Posterior cingulate gyrus (tissue), 11 donors: ENCODE results near the gene HOXD4.

Source experiments
- DNase-seq, 10 donors: peaks; one replicate each; pipeline versions ENCODE4 v3.0.0 to v3.0.0-alpha.2; 2020 to 2021; ENCODE audit warnings: mixed read lengths in 3 of 10
- intact Hi-C: fragments of 100-400 bp; cut with DNase I; formaldehyde crosslinking; loops from one replicate; pipeline ENCODE4 v1.15.1; 2023

The HOXD4 gene

DNA sequence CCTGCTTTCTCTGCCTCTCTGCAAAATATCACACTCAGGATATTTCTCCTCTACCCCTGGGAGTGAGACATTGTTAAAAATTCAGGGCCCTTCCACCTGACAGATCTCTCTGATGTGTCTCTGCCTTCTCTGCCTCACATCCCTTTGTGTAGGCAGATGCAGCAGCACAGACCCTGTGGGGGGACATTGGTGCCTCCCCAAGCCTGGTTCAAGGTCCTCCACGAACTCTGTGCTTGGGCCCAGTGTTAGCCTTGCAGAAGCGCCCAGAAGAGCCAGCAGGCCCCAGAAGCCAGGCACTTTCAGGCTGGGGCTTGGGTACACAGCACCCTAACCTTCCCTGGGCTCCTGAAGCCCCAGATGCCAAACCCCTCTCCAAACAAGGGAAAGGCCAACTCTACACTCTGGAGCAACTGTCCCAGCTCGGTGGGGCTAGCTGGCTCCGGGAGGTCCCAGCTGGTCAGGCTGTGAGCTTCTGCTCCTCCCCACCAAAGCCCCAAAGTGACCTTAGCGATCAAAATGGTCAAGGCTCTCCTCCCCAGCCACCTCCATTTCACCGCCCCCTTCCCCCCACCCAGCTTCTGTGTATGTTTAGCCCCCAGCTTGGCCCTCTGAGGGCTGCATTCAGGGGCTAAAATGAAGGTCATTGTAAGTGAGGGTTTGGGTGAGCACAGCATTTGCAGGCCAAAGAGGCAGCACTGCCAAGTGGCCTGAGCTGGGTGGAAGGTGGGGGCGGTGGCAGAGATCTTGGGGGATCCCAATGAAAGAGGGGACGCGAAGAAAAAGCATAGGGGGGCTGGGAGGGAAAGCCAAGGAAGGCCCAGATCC is 26.2 kb upstream of the HOXD4 start:
- intact Hi-C loops: loop anchor here (5.0 kb wide), 4 partner anchors 512 to 1778 kb away; no protein-coding TSS in a partner anchor

DNA sequence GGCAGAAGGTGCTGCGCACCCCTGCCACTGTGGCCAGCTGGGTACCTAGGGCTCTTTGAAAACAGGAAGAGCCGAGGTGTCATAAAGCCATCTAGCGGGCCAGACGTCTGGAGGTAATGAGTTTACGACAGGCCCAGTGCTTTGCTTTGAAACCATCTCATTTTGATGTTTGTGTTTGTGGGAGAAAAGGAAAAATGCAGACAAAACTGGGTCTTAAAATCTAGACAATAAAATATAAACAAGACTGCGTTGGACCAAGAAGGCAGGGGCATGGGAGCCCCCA is 25.6 kb upstream of the HOXD4 start:
- intact Hi-C loops: loop anchor here (2.0 to 5.0 kb wide), 4 partner anchors 512 to 1022 kb away; no protein-coding TSS in a partner anchor

More for the DNA sequence above, 26.2 kb upstream of the HOXD4 start:
- DNase-seq: peak in 1 of 10 donors; percentile 52

GRCh38 chr2:176126929-176127773 is 24.2 kb upstream of the HOXD4 start:
- peak in 7 of 10 donors; percentile 55 to 92 (median 77) for DNase-seq
- intact Hi-C loops: loop anchor here (2.0 to 5.0 kb wide), 4 partner anchors 510 to 1020 kb away; no protein-coding TSS in a partner anchor

More for the DNA sequence above, 25.6 kb upstream of the HOXD4 start:
- DNase-seq: peak in 1 of 10 donors; percentile 62

GRCh38 chr2:176127774-176128072 is 23.6 kb upstream of the HOXD4 start:
- intact Hi-C loops: loop anchor here (2.0 to 5.0 kb wide), 4 partner anchors 510 to 1020 kb away; no protein-coding TSS in a partner anchor
- DNase-seq: no peak

DNA sequence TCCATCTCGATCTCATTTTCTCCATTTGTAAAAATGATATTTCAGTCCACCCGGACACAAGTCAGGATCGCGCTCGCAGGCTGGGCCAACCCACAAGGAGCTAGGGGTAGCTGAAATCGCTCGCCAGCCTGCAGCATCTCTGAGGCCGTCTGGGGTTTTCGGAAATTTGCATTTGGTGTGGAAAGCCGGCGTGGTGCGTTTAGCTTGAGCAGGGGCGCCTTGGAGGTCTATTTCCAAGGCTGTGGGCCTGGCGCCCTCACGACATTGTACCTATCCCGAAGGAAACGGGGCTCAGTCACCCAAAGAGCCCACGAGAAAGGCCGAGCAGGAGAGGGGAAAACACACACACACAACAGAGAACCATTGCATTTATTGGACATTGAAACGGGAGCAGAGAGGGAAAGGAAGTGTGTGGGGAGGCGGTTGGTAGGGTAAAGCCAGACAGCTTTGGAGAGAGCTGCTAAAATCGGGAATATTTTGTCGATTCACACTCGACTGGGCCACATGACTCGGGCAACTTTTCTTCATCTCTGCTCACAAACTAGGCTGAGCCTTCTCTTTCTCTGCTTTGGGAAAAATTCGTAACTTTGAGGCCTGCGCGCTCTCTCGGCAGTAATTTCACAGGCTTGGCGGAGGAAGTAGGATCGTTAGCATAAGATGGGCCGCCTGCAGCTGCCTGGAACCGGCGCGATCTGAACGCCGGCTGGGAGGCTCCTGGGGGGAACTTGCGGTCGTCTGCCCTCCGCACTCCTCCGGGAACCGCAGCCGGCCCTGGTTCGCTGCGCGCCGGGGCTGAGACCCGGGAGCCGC is 23.0 kb upstream of the HOXD4 start:
- intact Hi-C loops: loop anchor here (5.0 kb wide), 3 partner anchors 509 to 1019 kb away; no protein-coding TSS in a partner anchor
- DNase-seq: peak in 1 of 10 donors; percentile 62

- intact Hi-C loops: loop anchor here (5.0 kb wide), 3 partner anchors 508 to 1018 kb away; no protein-coding TSS in a partner anchor
- DNase-seq: peak in 1 of 10 donors; percentile 68
Measured at GRCh38 chr2:176128982-176129796, 22.2 kb upstream of the HOXD4 start, which contains the start of gene HOXD8. HOXD8 (plus strand) TSS chr2:176129705; CDS start chr2:176130367, 662 bp downstream.

- DNase-seq: no peak
- intact Hi-C loops: loop anchor here (5.0 kb wide), 3 partner anchors 508 to 1018 kb away; no protein-coding TSS in a partner anchor
Measured at GRCh38 chr2:176129813-176130146, 21.6 kb upstream of the HOXD4 start.

- DNase-seq: no peak
- intact Hi-C loops: no loop called here
Measured at GRCh38 chr2:176130147-176130956, 21.0 kb upstream of the HOXD4 start.

DNA sequence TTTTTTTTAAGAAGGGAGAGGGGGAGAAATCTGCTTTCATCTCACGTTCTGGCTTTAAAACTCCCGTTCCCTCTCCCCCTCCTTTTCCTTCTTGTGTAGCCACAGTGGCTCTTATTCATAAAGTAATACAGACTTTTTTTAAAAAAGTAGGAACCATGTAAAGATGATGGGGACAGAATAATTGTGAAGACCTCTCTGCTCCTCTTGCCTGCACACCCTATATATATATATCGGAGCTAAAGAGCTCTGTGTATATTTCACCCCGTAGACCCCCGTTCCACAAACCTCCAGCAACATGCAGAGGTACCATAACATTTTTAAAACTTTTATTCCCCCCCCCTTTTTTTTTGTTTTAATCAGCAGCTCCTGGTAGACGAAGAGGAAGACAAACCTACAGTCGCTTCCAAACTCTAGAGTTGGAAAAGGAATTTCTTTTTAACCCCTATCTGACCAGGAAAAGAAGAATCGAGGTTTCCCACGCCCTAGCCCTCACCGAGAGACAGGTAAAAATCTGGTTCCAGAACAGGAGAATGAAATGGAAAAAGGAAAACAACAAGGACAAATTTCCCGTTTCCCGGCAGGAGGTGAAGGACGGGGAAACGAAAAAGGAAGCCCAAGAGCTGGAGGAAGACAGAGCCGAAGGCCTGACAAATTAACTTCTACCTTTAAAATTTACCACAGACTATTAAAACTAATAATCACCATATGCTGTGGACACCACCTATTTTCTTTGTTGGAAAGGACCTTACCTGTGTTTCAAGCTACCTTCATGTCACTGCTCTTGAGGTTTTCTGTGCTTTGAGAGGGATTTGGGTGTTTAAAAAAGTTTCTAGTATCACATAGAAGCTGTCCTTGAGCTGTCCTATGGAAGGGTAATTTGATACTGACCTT is 20.1 kb upstream of the HOXD4 start:
- DNase-seq: no peak
- intact Hi-C loops: no loop called here

DNA sequence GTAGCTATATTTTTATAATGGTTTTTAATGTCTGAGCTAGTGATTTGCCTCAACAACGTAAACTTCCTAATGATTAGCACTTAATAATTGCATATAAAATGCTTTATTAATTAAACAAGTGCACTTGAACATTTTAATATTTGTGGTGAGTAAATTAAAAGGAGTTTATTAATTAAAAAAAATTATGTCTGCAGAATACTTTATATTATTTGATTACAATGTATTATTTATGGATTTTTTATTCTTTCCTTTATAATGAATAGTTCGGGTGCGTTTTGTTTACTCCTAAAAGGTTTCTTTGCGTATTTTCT is 19.5 kb upstream of the HOXD4 start:
- DNase-seq: no peak
- intact Hi-C loops: no loop called here

DNA sequence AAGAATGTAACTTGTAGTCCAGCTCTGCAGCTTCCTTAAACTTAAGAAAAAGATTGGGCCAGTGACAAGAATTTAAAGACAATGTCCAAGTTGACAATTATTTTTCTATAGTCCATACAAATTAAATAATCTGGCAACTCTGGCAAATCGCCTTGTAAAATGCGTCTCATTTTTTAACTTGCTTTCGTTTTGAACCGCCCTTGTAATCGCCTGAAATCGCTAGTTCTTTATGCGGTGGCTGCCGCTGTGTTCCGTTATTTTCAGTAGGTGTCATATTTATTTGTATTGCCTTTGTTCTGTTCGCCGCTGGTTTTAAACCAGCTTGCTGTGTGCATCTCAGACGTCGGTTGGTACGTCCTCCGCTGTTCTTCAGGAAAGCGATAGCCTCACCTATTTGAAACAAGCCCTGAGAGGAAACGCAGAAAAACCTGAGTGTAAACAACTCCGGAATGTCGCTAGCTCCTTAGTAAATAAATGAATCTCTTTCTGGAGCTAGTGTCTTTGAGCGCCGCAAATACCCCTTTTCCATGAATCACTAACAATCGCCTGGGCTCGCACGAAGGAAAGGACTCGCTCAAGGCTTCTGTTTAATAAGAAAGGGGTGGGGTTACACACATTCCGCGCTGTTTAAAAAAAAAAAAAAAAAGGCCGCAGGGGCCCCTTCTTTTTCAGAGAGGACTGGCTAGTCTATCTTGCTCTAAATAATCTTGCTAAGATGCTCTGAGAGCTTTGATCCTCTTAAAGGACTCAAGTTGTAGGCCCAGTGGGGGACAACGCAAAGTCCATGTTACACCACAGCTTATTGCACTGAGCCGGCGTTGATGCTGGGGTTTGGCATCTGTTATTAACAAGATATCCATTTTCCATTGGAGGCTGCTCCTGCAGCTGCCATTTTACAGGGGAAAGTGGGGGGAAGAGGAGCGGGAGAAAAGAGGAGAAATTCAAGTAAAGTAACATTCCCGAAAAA is 18.9 kb upstream of the HOXD4 start:
- intact Hi-C loops: no loop called here
- DNase-seq: no peak

GRCh38 chr2:176133389-176133788 is 18.0 kb upstream of the HOXD4 start:
- DNase-seq: no peak
- intact Hi-C loops: no loop called here

GRCh38 chr2:176134035-176134434 is 17.3 kb upstream of the HOXD4 start:
- DNase-seq: no peak
- intact Hi-C loops: no loop called here

DNA sequence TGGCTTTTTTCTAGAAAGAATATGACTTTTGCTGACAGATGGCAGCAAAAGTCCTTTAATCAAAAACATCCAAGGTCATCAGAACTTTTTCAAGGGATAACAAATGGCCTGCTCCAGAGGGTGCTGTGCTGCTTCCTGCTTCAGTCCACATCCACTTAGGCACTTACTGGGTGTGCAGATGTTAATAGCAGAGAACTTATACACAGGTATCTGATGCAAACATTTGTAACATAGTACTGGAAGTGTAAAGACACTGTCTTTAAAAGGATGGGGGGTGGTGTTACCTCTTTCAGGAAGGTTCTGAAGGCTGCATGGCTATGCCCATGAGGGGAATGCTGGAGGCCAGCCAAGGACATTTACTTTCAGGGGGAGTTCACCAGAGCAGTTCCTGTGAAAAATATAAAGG is 16.3 kb upstream of the HOXD4 start:
- intact Hi-C loops: no loop called here

GRCh38 chr2:176136374-176137251 is 14.7 kb upstream of the HOXD4 start:
- no peak for DNase-seq
- intact Hi-C loops: no loop called here

More for the DNA sequence above, 16.3 kb upstream of the HOXD4 start:
- DNase-seq: no peak

- DNase-seq: no peak
- intact Hi-C loops: no loop called here
Measured at GRCh38 chr2:176137252-176137580, 14.1 kb upstream of the HOXD4 start.
